Measurements from ENCODE around the gene DCLK1. TPM values are rescaled to one million over a fixed set of nuclear protein-coding genes. Genes with fewer than 3 reads are reported as not detected.

Gene DCLK1
- total RNA-seq, 1 experiment from 2014 or later, result 0.10 TPM

DNA sequence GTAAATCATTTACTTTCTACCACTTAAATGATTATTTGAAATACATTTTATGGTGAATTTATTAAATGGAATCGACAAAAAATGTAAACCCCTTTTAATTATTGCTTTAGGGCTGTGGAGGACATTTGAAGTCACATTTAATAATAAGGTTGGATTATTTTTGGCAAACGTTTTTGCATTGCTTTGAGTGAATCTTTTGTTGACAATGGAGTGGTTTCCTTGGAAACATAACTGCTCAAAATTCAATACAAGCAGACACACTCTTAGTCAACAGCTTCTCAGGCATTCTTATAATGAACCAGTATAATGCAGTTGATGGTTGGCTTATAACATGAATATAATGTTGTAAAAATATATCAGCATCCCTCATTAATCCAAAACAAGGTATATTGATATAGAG lies 104.7 kb downstream of the DCLK1 start:
- CTCF ChIA-PET, result no interaction called here
- Histone ChIP-seq H3K9me3 (ENCODE audit: control insufficient read depth in 1 of 2, insufficient read depth in 1 of 2, low read depth in 1 of 2, low read length in 2 of 2) (peaks cover 0 to 2% of the 10 kb centered on the region in 2 experiments; a peak in 1 of 4 replicates), H3K9ac (ENCODE audit: low read length) (no peak overlapping the region), H3K27ac (ENCODE audit: low read depth, low read length) (no peak overlapping the region), H2AFZ (ENCODE audit: low read depth, low read length, poor library complexity, severe bottlenecking) (no peak overlapping the region), H3K9me2 (ENCODE audit: insufficient read depth) (no peaks in the 10 kb centered on the region), H4K20me1 (ENCODE audit: insufficient read depth) (no peaks in the 10 kb centered on the region), H3K79me2 (ENCODE audit: insufficient read depth, low read length) (no peaks in the 10 kb centered on the region), H3K4me1 (ENCODE audit: control insufficient read depth in 1 of 2, insufficient read depth in 2 of 2, low read length in 2 of 2) (no peaks in the 10 kb centered on the region), H3K4me3 (replicated peaks in 1 of 2; ENCODE audit: low read depth in 1 of 2, low read length in 2 of 2) (no peak overlapping the region), H3K36me3 (ENCODE audit: control insufficient read depth in 1 of 2, insufficient read depth in 2 of 2, low read length in 2 of 2) (no peaks in the 10 kb centered on the region), H3K27me3 (ENCODE audit: insufficient read depth, low read length) (no peaks in the 10 kb centered on the region), H3K4me2 (ENCODE audit: low read length) (no peak overlapping the region)
- intact Hi-C loops (cut with micrococcal nuclease), result no loop called here
- RAD21 ChIA-PET (ENCODE audit: low non-redundant PET in 1 of 2, low total read pairs in 2 of 2, uncharacterized antibody in 2 of 2, unreplicated experiment in 2 of 2), result no interaction called here
- no TSS peak for BruUV-seq (replicated peaks)
- no peak for TF ChIP-seq CBX3 (IDR thresholded peaks at IDR 0.05; ENCODE audit: low read depth)
- TF ChIP-seq EZH2 (IDR thresholded peaks at IDR 0.05), result no peak
- TF ChIP-seq YY1 (IDR thresholded peaks at IDR 0.05; ENCODE audit: extremely low read depth, insufficient replicate concordance, low read depth, low read length), result no peak
- no peak for TF ChIP-seq SRF (IDR thresholded peaks at IDR 0.05; ENCODE audit: low read depth)
- TF ChIP-seq POLR2AphosphoS5 (IDR thresholded peaks at IDR 0.05; ENCODE audit: low read depth, low read length), result no peak
- no peak for TF ChIP-seq RAD21 (IDR thresholded peaks at IDR 0.05; ENCODE audit: low read depth)
- TF ChIP-seq SP1 (IDR thresholded peaks at IDR 0.05; ENCODE audit: low read depth), result no peak
- TF ChIP-seq, protein P1, sequence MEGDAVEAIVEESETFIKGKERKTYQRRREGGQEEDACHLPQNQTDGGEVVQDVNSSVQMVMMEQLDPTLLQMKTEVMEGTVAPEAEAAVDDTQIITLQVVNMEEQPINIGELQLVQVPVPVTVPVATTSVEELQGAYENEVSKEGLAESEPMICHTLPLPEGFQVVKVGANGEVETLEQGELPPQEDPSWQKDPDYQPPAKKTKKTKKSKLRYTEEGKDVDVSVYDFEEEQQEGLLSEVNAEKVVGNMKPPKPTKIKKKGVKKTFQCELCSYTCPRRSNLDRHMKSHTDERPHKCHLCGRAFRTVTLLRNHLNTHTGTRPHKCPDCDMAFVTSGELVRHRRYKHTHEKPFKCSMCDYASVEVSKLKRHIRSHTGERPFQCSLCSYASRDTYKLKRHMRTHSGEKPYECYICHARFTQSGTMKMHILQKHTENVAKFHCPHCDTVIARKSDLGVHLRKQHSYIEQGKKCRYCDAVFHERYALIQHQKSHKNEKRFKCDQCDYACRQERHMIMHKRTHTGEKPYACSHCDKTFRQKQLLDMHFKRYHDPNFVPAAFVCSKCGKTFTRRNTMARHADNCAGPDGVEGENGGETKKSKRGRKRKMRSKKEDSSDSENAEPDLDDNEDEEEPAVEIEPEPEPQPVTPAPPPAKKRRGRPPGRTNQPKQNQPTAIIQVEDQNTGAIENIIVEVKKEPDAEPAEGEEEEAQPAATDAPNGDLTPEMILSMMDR (IDR thresholded peaks at IDR 0.05 in 2 of 3, conservative IDR thresholded peaks at IDR 0.05 in 1 of 3; ENCODE audit: borderline replicate concordance in 1 of 3, insufficient read depth in 1 of 3, low read depth in 2 of 3, low read length in 2 of 3), result no peak
- TF ChIP-seq ELF1 (IDR thresholded peaks at IDR 0.05; ENCODE audit: borderline replicate concordance, low read depth), result no peak
- TF ChIP-seq ATF3 (IDR thresholded peaks at IDR 0.05), result no peak
- no peak for TF ChIP-seq JUND (IDR thresholded peaks at IDR 0.05)
- TF ChIP-seq EZH2phosphoT487 (IDR thresholded peaks at IDR 0.05; ENCODE audit: borderline replicate concordance), result no peak
- no peak for TF ChIP-seq REST (IDR thresholded peaks at IDR 0.05; ENCODE audit: low read depth)
- no peak for TF ChIP-seq CEBPB (IDR thresholded peaks at IDR 0.05; ENCODE audit: low read depth)
- no peak for TF ChIP-seq MAX (IDR thresholded peaks at IDR 0.05)
- TF ChIP-seq TCF7L2 (IDR thresholded peaks at IDR 0.05; ENCODE audit: borderline replicate concordance, extremely low read depth, insufficient read depth, insufficient read length), result no peak
- no peak for TF ChIP-seq ZNF274 (IDR thresholded peaks at IDR 0.05; ENCODE audit: low read depth, low read length)
- no peak for TF ChIP-seq ZBTB33 (IDR thresholded peaks at IDR 0.05; ENCODE audit: extremely low read depth, insufficient replicate concordance, low read length)
- TF ChIP-seq FOSL1 (IDR thresholded peaks at IDR 0.05; ENCODE audit: low read depth), result no peak
- DNase-seq (ENCODE audit: low read depth, low spot score), result no peak
- POLR2A ChIA-PET, result no interaction called here
- ATAC-seq, result no peak
